NCI-H748 treated with DMSO at 0.1 percent for 48 hours (cell line): ENCODE measurements around the gene THADA.
A peak's percentile ranks its signal among the peaks of the same experiment; 100 is the strongest.
"Not testable (repeated sequence)": the region's sequence is repeated elsewhere in the genome, so short reads cannot be mapped to it uniquely, and the experiment has no call there.

Source experiments
- DNase-seq: peaks from one replicate; lab custom pipeline; 2025; lab: John Stamatoyannopoulos, UW

THADA gene

GRCh38 chr2:43605079-43605655 lies 9.3 kb upstream of the THADA start:
- DNase-seq, result peak; percentile 5

DNA sequence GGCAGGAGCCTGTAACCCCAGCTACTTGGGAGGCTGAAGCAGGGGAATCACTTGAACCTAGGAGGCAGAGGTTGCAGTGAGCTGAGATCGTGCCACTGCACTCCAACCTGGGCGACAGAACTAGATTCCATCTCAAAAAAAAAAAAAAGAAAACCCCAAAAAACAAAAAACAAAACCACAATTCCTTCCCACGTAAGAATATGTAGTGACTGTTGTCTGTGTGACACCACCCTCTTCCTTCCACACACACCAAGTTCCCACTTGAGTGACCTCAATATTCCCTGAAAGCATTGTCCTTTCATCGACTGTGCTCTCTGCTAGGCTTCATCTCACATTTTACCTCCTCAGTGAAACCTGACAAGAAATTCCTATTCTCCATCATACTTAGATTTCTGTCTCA lies 8.8 kb upstream of the THADA start:
- DNase-seq, result no peak

GRCh38 chr2:43600596-43600995 lies 4.8 kb upstream of the THADA start:
- not testable (repeated sequence) for DNase-seq

DNA sequence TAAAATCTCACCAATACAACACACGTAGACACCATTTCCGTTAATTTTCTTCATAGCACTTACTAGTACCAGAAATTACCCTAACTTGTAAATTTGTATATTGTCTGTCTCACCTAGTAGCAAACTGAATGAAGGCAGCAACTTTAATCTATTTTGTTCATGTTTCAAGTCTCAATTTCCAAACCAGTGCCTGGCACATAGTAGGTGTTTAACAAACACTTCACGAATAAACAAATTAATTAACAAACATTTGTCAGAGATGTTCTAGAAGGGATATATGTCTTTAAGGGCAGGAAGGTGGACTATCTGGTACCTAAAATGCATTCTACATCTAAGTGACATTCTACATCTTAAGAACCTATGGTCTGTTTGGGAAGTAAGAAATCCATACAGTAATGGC lies 963 bp downstream of the THADA start:
- no peak for DNase-seq

DNA sequence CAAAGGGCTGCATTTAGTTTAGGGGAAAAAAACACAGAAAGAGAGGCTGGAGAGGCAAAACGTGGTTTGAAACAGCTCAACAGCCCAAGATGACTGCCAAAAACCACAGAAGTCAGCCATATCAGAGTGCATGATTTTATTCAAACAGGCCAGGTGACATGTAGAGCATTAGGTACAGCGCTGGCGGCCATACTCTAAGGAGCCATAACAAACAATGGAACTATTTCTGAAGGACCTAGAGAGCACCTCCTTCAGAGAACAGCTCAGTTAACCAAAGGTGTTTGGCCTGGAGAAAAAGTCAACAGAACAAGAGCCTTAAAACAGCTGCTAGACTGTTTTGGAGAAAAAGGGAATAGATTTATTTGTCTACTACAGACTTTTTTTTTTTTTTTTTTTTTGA lies 2.6 kb downstream of the THADA start:
- no peak for DNase-seq

DNA sequence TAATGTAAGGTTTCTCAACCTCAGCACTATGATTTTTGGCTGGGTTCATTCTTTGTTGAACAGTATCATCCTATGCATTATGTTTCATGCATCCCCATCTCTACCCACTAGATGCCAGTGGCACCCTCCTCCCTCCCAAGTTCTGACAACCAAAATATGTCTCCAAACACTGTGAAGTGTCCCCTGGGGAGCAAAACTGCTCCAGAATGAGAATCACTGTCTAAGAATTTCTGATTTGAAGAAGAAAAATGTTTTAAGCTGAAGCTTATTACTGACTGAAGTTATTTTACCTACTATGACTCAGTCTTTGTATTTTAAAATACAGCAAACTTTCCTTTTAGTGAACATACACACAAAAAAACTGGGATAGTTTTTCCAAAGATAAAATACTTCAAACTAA lies 3.4 kb downstream of the THADA start:
- no peak for DNase-seq

DNA sequence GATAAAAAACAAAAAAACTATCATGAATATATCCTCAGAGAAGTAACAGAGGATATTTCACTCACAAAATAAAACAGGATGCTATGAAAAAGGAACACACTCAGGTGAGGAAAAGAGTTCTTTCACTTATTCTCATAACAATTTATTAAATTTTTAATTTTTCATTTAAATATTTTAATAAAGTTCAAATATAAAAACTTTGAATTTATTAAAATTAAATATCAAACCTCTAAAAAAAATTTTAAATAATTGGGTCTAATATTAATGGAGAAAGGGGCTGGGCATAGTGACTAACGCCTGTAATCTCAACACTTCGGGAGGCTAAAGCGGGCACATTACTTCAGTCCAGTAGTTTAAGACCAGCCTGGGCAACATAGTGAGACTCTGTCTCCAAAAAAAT lies 10.1 kb downstream of the THADA start:
- no peak for DNase-seq

DNA sequence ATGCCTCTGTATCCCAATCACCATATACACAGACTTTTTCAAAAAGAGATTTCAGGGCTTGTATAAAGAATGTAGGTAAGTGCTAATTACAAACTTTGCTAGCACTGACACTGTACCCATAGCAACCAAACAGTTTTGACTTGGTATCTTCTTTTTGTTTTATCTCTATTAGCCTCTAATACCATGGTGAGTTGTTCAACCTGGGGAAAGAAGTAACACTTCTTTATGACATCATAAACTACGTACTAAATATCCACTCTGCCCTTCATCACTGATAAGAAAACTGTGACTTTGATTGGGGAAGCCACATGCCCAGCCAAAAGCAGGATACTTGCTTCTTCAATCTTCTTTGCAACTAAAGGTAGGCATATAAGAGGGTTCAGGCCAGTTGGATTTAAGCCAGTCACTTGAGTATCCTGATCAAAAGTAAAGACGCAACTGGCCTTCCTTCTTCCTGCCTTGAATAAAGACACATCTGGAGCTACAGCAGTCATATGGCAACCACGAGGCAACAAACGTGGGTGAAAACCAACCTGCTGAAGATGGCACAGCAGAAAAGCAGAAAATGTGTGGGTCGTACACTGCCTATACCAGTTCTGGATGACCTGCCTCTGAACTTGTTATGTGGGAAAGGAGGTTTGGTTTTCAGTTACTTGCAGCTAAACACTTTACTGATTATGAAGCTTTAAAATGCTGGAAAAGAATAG lies 16.4 kb downstream of the THADA start:
- no peak for DNase-seq

- DNase-seq, result peak; percentile 12
Measured at GRCh38 chr2:43576981-43577892, 18.6 kb downstream of the THADA start.

DNA sequence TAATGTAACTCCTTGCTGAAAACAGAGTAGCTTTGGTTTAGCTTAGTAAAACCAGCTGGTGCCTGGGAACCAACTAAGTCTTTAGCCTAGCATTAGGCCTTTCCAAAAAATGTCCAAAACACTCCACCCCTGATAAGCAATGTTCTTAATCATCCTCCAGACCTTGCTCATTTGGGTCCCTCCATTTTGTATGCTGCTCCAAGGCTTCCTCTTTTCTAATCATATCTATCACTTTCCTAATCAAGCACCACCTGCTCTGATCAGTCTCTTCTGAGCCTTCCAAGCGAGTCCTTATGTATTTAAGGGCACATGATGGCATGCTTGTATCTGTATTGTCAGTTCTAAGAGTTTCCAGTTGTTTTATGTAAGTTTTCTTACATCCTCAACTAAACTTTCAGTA lies 23.6 kb downstream of the THADA start:
- no peak for DNase-seq

DNA sequence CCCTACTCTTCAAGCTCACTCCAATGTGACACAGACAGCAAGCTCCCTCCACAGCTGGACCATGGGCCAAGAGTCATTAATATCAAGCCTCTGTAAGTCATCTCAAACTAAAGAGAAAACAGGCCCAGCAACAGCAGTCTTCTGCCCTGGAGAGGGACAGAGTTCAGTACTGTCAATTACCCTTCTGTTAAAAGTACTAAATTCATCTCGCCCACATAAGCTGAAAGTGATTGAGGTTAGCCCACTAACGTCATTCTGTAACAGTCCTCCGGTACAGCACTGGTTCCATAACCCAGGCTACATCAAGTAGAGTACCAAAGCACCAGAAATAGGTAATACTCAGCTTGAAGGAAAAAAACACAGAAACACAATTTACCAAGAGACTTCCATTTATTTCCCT lies 25.9 kb downstream of the THADA start:
- no peak for DNase-seq

DNA sequence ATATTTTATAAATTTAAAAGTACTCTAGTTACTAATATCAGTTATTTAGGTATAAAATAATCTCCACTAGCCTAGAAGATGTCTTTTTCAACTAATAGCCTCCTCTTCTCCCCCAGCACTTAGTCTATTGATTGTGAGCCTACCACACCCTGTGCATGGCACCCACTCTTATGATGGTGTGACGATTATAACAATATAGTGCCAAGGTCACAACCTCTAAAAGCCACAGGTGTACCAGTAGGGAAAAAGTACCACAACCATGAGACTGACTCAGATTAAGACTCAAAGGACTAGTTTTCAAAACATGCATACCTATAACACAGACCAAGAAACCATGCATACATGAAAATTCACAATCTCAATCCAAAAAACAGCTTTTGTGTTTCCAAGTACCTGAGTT lies 27.6 kb downstream of the THADA start:
- no peak for DNase-seq

DNA sequence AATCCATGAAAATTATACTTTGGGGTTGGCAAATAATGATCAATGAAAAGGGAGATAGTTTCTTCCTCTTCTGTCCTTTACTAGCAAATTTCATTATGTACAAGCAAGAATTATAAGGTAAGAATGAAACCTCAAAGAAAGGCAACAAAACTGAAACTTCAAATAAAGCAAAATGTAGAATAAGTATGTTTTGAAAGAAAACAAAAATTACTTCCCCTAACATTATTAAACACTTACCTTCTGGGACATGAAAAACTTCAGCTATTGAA lies 29.4 kb downstream of the THADA start:
- DNase-seq, result no peak

- no peak for DNase-seq
Measured at GRCh38 chr2:43563679-43564078, 32.2 kb downstream of the THADA start.

DNA sequence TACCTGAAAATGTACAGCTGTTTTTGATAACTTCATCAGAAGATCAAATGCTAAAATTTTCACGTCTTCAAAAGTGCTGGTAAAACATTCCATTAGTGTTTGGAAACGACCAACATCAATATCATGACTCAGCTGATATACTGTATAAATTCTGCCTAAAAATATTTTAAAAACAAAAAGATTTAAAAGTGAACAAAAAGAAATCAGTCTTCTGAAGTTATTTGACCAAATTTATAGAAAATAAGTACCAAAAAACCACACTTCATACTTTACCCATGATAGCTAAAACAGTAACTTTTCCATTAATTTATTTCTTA lies 35.6 kb downstream of the THADA start:
- no peak for DNase-seq

DNA sequence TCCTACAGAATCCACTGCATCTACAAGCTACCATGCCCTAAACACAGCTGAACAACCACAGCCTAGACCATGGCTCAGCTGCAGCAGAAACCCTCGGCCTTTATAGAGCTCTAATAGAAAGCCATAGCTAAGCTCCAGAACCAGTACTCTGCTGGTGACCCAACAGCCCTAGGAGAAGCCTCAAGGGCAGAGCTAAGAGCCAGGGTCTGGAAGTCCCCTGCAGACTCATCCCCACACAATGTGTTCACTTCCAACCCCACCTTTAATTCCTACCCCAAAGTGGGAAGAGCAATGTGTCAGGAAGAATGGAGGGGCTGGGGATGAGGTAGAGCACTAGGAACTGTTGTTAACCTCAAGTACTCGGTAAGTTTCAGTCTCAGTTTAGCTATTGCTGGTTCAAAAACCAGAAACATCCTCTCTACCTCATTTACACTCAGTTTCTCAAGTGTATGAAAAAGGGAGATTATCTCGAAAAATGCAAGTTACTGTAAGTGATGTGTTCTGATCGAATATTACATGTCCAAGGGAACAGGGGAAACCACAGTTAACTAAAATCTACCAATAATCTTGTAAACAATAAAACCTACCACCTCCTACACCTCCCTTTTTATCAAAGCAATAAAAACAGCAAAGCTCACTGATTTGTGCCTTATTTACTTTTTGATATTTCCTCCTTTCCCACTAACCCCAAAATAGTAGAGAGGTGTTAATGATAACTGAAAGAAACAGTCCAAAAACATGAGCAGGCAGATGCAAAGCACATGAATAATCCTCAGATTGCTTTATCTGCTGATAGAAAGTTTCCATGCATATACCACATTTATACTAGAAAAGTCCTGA lies 36.2 kb downstream of the THADA start:
- DNase-seq, result no peak

DNA sequence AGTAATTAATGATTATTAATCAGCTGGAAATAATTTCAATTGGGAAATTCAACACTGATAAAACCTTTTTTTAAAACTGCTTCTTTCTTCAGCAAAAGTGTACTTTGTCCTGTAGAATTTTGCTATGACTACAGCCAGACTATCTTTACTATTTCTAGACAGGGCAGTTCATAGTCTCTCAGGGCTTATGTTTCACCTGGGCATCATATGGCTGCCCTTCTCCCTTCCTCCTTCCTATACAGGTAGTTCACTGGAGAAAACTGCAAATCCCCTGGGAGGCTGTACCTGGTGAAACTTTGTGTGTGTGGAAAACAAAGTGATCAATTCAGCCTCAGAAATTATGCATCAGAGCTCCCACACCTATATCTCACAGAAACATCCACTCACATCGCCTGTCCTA lies 38.6 kb downstream of the THADA start:
- DNase-seq, result no peak

- no peak for DNase-seq
Measured at GRCh38 chr2:43556256-43556655, 39.6 kb downstream of the THADA start.

DNA sequence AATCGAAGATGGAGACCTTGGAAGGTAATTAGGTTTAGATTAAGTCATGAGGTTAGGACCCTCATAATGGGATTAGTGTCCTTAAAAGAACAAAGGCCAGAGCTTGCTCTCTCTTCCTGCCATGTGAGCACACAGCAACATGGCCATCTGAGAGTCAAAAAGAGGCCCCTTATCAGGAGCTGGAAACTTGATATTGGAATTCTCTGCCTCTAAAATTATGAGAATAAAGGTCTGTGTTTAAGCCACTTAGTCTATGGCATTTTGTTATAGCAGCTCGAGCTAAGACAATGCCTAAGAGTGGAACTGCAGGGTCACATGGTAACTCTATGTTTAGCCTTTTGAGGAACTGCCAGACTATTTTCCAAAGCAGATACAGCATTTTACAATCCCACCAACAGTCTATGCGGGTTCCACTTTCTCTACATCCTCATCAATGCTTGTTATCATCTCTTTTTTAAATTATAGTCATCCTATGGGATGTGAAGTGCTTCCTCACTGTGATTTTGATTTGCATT lies 42.4 kb downstream of the THADA start:
- no peak for DNase-seq

GRCh38 chr2:43551990-43552389 lies 43.8 kb downstream of the THADA start:
- DNase-seq, result no peak

DNA sequence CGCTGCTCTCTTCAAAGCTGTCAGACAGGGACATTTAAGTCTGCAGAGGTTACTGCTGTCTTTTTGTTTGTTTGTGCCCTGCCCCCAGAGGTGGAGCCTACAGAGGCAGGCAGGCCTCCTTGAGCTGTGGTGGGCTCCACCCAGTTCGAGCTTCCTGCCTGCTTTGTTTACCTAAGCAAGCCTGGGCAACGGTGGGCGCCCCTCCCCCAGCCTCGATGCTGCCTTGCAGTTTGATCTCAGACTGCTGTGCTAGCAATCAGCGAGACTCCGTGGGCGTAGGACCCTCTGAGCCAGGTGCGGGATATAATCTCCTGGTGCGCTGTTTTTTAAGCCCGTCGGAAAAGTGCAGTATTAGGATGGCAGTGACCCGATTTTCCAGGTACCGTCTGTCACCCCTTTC lies 47.5 kb downstream of the THADA start:
- not testable (repeated sequence) for DNase-seq

- no peak for DNase-seq
Measured at GRCh38 chr2:43542285-43542933, 53.4 kb downstream of the THADA start.
